ENCODE data around the gene NRXN3. TPM values are rescaled to one million over a fixed set of nuclear protein-coding genes. Genes with fewer than 3 reads are reported as not detected.

The NRXN3 gene
- total and polyA plus RNA-seq, 2 of the 4 experiments (the other 2 are of a cell fraction), result 4.8 to 25.1 TPM

DNA sequence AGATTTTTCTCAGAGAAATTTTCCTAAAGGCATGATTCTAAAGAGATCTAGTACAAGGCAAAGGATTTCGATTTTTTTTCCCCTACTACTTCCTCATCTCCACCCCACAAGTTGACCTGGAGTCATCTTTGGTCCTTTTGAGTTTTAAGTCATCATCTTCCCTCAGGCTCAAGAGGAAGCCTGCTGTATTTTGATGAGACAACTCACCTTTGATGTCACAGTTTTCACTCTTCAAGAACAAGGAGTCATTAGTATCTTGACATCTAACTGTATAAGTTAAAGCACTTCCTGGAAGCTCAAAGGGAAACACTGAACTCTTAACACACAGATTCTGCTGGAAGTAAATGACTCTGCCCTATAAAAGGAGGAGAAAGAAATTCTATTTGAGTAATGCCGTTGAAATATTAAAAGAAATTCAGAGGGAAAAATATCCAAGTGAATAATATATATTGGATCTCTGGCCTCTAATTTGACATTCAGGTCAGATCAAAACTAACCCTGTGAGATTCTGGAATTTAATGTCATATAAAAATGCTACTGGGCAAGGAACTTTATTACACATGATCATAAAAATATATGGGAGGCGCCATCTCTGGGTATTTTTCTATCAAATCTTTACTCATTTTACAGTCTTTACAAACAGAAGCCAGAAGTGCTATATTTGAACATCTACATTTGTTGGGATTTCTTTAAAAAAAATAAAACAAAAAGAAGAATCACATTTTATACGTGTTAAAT is 435.0 kb downstream of the NRXN3 start (continued):
- no peak for TF ChIP-seq MAFK (IDR thresholded peaks at IDR 0.05; ENCODE audit: low read depth, low read length)
- no peak for TF ChIP-seq RAD21 (IDR thresholded peaks at IDR 0.05; ENCODE audit: low read length)

DNA sequence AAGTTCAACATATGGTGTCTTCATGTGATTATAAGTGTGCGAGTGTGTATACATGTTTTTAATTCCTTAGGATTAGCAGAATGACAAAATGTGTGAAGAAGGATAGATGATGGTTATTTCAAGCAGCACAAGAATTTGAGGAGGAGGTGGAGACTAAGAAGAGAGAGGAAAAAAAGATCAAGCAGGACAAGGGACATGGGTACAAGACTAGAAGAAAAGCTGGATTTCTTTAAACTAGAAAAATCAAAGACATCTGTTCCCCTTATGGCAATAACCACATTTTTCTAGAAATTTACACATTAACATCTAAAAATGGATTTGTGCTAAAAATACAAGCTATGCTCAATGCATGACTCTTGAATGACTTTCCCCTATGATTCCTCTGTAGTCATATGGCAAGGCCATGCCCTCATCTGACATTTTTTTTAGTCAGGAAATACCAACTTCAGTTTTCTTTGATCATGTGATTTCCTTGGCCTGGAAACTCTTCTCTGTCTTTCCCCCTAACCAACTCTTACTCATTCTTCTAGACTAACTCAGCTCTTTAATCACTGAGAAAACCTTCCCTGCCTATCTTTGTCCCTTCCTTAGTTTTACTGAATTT is 435.8 kb downstream of the NRXN3 start:
- no peaks in the 10 kb centered on the region for H4K20me1 ChIP-seq (ENCODE audit: insufficient read depth, low read length)
- no peak overlapping the region for H3K4me2 ChIP-seq (ENCODE audit: low read depth, low read length)
- dilution Hi-C loops (cut with HindIII; ENCODE audit: low sequenced_read_pairs, unreplicated experiment), result no loop called here
- no peak overlapping the region for H3K9ac ChIP-seq (ENCODE audit: low read depth, low read length)
- peak overlapping the region; percentile 23; the same call in 1 of the 2 replicates for H3K56ac ChIP-seq (ENCODE audit: extremely low read depth, insufficient read depth, low read length)
- TF ChIP-seq CEBPB (IDR thresholded peaks at IDR 0.05; ENCODE audit: low read depth, low read length) (no peak), MXI1 (IDR thresholded peaks at IDR 0.05; ENCODE audit: borderline replicate concordance, low read depth, low read length) (no peak)
- TF ChIP-seq, protein P1, sequence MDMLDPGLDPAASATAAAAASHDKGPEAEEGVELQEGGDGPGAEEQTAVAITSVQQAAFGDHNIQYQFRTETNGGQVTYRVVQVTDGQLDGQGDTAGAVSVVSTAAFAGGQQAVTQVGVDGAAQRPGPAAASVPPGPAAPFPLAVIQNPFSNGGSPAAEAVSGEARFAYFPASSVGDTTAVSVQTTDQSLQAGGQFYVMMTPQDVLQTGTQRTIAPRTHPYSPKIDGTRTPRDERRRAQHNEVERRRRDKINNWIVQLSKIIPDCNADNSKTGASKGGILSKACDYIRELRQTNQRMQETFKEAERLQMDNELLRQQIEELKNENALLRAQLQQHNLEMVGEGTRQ (IDR thresholded peaks at IDR 0.05; ENCODE audit: low read depth, low read length), result peak; percentile 54; the same call in 1 of the 2 replicates
- H4K5ac ChIP-seq (ENCODE audit: low read depth, low read length), result no peak overlapping the region
- ATAC-seq (ENCODE audit: low read depth), result peak; percentile 29
- peak; percentile 75 for DNase-seq
- no peaks in the 10 kb centered on the region for H3K36me3 ChIP-seq (ENCODE audit: control insufficient read depth, insufficient read depth, low read length)
- no peak overlapping the region for H3K14ac ChIP-seq (replicated peaks; ENCODE audit: low read depth, low read length)
- H2AK5ac ChIP-seq (ENCODE audit: low read depth, low read length), result no peak overlapping the region
- H2BK20ac ChIP-seq (ENCODE audit: low read depth, low read length), result no peak overlapping the region
- H3K4ac ChIP-seq (ENCODE audit: low read depth, low read length), result peak overlapping the region; percentile 34; the same call in 1 of the 2 replicates
- no peaks in the 10 kb centered on the region for H3K27me3 ChIP-seq (ENCODE audit: control insufficient read depth, insufficient read depth, low read length)
- H3K9me1 ChIP-seq (ENCODE audit: insufficient read depth, low read length), result no peaks in the 10 kb centered on the region
- H3K79me1 ChIP-seq (ENCODE audit: low read depth in 1 of 2, low read length in 2 of 2), result no peaks in the 10 kb centered on the region
- no peak overlapping the region for H3K4me3 ChIP-seq (ENCODE audit: insufficient read depth, low read depth, low read length)
- H3K23ac ChIP-seq (ENCODE audit: low read depth, low read length), result no peak overlapping the region
- no peak overlapping the region; the same call in 1 of the 2 replicates for H2BK120ac ChIP-seq (ENCODE audit: low read depth, low read length)
- H3K27ac ChIP-seq (ENCODE audit: insufficient read depth, low read length), result no peak overlapping the region
- H2BK15ac ChIP-seq (ENCODE audit: low read depth, low read length), result no peak overlapping the region
- ChIA-PET CTCF (interaction anchor here (0.8 kb wide), 1 partner anchor 24 kb away, joined by 4 read pairs; no protein-coding TSS in a partner anchor), POLR2A (ENCODE audit: unreplicated experiment) (no interaction called here)
- H3K4me1 ChIP-seq (ENCODE audit: control insufficient read depth, insufficient read depth, low read length), result peaks cover 2% of the 10 kb centered on the region; the same call in 1 of the 2 replicates
- H2BK5ac ChIP-seq (ENCODE audit: low read depth, low read length, poor library complexity, severe bottlenecking), result peak overlapping the region; percentile 86
- in situ Hi-C loops (cut with MboI; ENCODE audit: low sequenced_read_pairs), result no loop called here
- no CpG with 5 or more reads among the region's 1 CpG for WGBS, 2 experiments (ENCODE audit: extremely low coverage in 2 of 2, insufficient read length in 1 of 2)
- H4K8ac ChIP-seq (ENCODE audit: low read depth in 2 of 2, low read length in 2 of 2), result peak overlapping the region in 1 of 2 experiments; percentile 27; a peak in 1 of 4 replicates
- H2AFZ ChIP-seq (replicated peaks; ENCODE audit: low read length, poor library complexity), result no peak overlapping the region
- no peak overlapping the region for H4K91ac ChIP-seq (ENCODE audit: insufficient read depth, low read depth, low read length)
- intact Hi-C loops (cut with micrococcal nuclease), result no loop called here
- H2AK9ac ChIP-seq (replicated peaks; ENCODE audit: low read depth, low read length, poor library complexity), result no peak overlapping the region
- no TSS peak for BruUV-seq (replicated peaks)
- H3K18ac ChIP-seq (ENCODE audit: low read depth, low read length), result no peak overlapping the region
- peaks cover 4% of the 10 kb centered on the region; the same call in 1 of the 2 replicates for H3K9me3 ChIP-seq (ENCODE audit: control insufficient read depth, insufficient read depth, low read length)

Data from IMR-90 (cell line).